ENCODE data around the gene STK31. TPM values are rescaled to one million over a fixed set of nuclear protein-coding genes. Genes with fewer than 3 reads are reported as not detected.
"Not testable (repeated sequence)": the region's sequence is repeated elsewhere in the genome, so short reads cannot be mapped to it uniquely, and the experiment has no call there.

Gene STK31
- total RNA-seq, 1 donor from 2014 or later = 1.6 TPM

DNA sequence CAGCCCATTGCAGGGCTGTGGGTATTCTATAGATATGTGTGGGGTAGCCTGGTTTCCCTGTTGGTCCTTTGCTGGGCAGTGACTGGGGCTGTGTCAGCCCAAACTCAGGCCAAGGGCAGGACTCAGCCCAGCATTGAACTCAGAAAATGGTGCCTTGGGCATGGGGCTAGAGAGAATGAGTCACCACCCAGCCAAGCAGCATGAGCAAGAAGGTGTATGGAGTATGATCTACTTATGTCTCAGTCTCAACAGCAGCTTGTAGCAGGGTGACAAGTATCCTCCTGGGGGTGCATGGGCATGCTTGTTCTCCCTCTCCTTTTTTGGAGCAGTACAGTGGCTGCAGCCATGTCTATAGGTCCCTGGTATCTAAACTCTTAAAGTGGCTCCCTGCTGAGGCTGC, 32.0 kb downstream of the STK31 start:
- H3K9me3 ChIP-seq = peaks cover 3 to 26% of the 10 kb centered on the region in 2 donors
- H3K4me3 ChIP-seq = no peak overlapping the region
- TF ChIP-seq, protein P1, sequence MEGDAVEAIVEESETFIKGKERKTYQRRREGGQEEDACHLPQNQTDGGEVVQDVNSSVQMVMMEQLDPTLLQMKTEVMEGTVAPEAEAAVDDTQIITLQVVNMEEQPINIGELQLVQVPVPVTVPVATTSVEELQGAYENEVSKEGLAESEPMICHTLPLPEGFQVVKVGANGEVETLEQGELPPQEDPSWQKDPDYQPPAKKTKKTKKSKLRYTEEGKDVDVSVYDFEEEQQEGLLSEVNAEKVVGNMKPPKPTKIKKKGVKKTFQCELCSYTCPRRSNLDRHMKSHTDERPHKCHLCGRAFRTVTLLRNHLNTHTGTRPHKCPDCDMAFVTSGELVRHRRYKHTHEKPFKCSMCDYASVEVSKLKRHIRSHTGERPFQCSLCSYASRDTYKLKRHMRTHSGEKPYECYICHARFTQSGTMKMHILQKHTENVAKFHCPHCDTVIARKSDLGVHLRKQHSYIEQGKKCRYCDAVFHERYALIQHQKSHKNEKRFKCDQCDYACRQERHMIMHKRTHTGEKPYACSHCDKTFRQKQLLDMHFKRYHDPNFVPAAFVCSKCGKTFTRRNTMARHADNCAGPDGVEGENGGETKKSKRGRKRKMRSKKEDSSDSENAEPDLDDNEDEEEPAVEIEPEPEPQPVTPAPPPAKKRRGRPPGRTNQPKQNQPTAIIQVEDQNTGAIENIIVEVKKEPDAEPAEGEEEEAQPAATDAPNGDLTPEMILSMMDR (IDR thresholded peaks at IDR 0.05) = no peak

DNA sequence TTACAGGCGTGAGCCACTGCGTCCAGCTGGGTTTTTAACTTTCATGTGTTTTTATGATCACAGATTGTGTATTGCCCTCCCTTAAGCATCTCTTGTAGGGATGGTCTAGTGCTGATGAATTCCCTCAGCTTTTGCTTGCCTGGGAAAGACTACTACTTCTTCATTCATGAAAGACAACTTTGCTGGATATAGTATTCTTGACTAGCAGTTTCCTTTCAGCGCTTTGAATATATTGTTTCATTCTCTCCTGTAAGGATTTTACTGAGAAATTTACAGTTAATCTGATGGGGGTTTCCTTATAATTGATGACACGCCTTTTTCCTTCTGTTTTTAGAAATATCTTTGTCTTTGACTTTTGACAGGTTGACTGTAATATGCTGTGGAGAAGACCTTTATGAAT, 33.2 kb downstream of the STK31 start:
- H3K9me3 ChIP-seq = peaks cover 3 to 26% of the 10 kb centered on the region in 2 donors
- no peaks in the 10 kb centered on the region for H3K36me3 ChIP-seq
- intact Hi-C loops (cut with DNase I) = no loop called here
- no peak for DNase-seq (ENCODE audit: low spot score in 2 of 2)
- no peaks in the 10 kb centered on the region for H3K27me3 ChIP-seq
- no peak overlapping the region for H3K4me3 ChIP-seq
- H3K27ac ChIP-seq = no peak overlapping the region
- TF ChIP-seq, protein P1 (IDR thresholded peaks at IDR 0.05) = no peak
- H3K4me1 ChIP-seq = no peaks in the 10 kb centered on the region

More for the DNA sequence above, 32.0 kb downstream of the STK31 start:
- no peaks in the 10 kb centered on the region for H3K36me3 ChIP-seq
- H3K4me1 ChIP-seq = no peaks in the 10 kb centered on the region
- DNase-seq (ENCODE audit: low spot score in 2 of 2) = no peak
- intact Hi-C loops (cut with DNase I) = no loop called here
- no peak overlapping the region for H3K27ac ChIP-seq
- no peaks in the 10 kb centered on the region for H3K27me3 ChIP-seq

DNA sequence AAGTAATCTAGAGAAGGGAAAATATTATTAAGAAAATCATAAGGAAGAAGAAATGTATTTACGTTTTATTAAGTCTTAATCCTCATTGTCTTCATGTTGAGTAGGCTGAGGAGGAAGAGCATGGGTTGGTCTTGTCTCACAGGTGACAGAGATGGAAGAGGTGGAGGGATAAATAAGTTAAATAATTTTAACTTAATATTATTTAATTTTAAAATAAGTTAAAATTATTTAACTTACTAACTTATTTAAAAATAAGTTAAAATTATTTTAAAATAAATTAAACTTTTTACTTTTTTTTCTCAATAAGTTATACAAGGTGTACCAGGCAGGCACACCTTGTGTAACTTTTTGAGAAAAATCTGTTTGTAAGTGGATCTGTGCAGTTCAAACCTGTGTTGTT, 36.6 kb downstream of the STK31 start:
- H3K9me3 ChIP-seq = peaks cover 3 to 26% of the 10 kb centered on the region in 2 donors
- H3K36me3 ChIP-seq = no peaks in the 10 kb centered on the region
- intact Hi-C loops (cut with DNase I) = no loop called here
- no peak for DNase-seq (ENCODE audit: low spot score in 2 of 2)
- H3K4me1 ChIP-seq = no peaks in the 10 kb centered on the region
- TF ChIP-seq, protein P1 (IDR thresholded peaks at IDR 0.05) = no peak
- H3K27me3 ChIP-seq = no peaks in the 10 kb centered on the region
- H3K27ac ChIP-seq = no peak overlapping the region
- H3K4me3 ChIP-seq = no peak overlapping the region

DNA sequence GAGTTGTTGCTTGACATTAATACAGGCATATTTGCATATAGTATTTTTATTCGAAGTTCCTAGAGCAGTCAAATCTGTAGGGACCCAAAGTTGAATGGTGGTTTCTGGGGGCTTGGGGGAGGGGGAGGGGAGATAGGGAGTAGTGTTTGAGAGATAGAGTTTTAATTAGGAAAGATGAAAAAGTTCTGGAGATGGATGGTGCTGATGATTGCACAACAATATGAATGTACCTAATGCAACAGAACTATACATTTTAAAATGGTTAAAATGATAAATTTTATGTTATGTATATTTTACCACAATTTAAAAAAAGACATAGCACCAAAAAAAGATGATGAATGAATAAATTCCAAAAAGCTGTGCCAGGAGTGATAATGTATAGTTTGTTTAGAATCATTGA, 41.8 kb downstream of the STK31 start:
- intact Hi-C loops (cut with DNase I) = no loop called here
- H3K36me3 ChIP-seq = no peaks in the 10 kb centered on the region
- H3K4me1 ChIP-seq = no peaks in the 10 kb centered on the region
- no peaks in the 10 kb centered on the region for H3K9me3 ChIP-seq
- no peak overlapping the region for H3K27ac ChIP-seq
- DNase-seq (ENCODE audit: low spot score in 2 of 2) = no peak
- TF ChIP-seq, protein P1 (IDR thresholded peaks at IDR 0.05) = no peak
- H3K4me3 ChIP-seq = no peak overlapping the region
- H3K27me3 ChIP-seq = no peaks in the 10 kb centered on the region

DNA sequence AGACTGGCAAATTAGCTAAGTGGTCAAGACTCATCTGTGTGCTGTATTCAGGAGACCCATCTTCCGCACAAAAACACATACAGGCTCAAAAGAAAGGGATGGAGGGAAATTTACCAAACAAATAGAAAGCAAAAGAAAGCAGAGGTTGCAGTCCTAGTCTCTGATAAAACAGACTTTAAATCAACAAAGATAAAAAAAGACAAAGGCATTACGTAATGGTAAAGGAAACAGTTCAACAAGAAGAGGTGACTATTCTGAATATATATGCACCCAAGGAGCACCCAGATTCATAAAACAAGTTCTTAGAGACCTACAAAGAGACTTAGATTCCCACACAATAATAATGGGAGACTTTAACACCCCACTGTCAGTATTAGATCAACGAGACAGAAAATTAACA, 48.8 kb downstream of the STK31 start:
- H3K36me3 ChIP-seq; H3K9me3 ChIP-seq; H3K27me3 ChIP-seq; H3K4me3 ChIP-seq; H3K4me1 ChIP-seq; H3K27ac ChIP-seq; intact Hi-C loops (cut with DNase I); DNase-seq (ENCODE audit: low spot score in 2 of 2): not testable (repeated sequence)

DNA sequence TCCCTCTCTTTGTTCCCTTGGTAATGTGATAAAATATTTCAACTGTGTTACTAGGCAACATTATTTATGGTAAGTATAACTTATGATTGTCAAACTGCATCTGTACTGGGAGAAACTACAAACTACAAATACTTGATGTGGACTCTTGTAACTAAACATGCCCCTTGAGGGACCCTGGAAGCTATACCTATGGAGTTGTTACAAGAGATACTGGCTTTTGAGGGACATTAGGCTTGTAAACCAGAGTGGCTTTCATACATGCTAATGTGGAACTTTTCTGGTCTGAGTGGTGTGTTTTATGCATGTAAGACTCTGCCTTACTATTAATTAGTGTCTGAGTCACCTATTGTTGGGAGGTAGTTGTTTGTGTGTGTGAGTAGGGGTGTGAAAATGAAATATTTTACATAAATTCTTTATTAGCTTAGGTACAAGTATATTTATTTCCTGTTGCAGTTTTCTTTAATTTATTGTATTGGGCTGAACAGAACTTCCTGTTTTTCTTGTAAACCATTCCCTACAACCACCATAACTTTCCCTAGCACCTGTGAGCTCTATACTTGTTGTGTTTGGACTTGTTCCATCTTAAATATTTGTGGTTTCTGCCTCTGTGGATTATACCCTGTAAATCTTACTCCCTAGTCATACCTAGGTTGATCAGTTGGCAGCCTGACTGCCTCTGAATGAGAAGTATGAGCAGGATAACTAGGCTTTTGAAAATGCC, 49.8 kb downstream of the STK31 start:
- Histone ChIP-seq H3K36me3 (no peaks in the 10 kb centered on the region), H3K27ac (no peak overlapping the region), H3K4me1 (no peaks in the 10 kb centered on the region), H3K27me3 (no peaks in the 10 kb centered on the region), H3K4me3 (no peak overlapping the region), H3K9me3 (no peaks in the 10 kb centered on the region)
- intact Hi-C loops (cut with DNase I) = no loop called here
- TF ChIP-seq, protein P1 (IDR thresholded peaks at IDR 0.05) = no peak
- DNase-seq (ENCODE audit: low spot score in 2 of 2) = no peak
